Liver (tissue), 9 donors: ENCODE results near the gene ACTR8. TPM values are rescaled to one million over a fixed set of nuclear protein-coding genes. Genes with fewer than 3 reads are reported as not detected.

Experiments used
- DNase-seq: peaks from one replicate; pipeline ENCODE4 v3.0.0-alpha.2; 2017; ENCODE audit warnings: low spot score
- H3K27ac ChIP-seq, 2 donors: one replicate each; pipeline ENCODE4 v1.7.0; 2013; ENCODE audit warnings: inconsistent platforms in 2 of 2, low read length in 2 of 2, control low read depth in 1 of 2, low read depth in 1 of 2, mild to moderate bottlenecking in 1 of 2
- H3K27me3 ChIP-seq, 4 donors: one replicate each; pipeline versions ENCODE4 v1.6.1 to v1.7.0; 2013; ENCODE audit warnings: low read length in 3 of 4, inconsistent platforms in 1 of 4, mild to moderate bottlenecking in 1 of 4, moderate library complexity in 1 of 4; ENCODE audit not compliant: control insufficient read depth in 4 of 4, insufficient read depth in 4 of 4
- H3K36me3 ChIP-seq, 4 donors: one replicate each; pipeline versions ENCODE4 v1.6.1 to v1.7.0; 2013; ENCODE audit warnings: low read length in 3 of 4, mild to moderate bottlenecking in 3 of 4, low read depth in 1 of 4, moderate library complexity in 1 of 4; ENCODE audit not compliant: control insufficient read depth in 4 of 4, insufficient read depth in 3 of 4
- H3K4me1 ChIP-seq, 4 donors: one replicate each; pipeline versions ENCODE4 v1.6.1 to v1.7.0; 2013; ENCODE audit warnings: low read length in 3 of 4, mild to moderate bottlenecking in 3 of 4, moderate library complexity in 1 of 4; ENCODE audit not compliant: control insufficient read depth in 4 of 4, insufficient read depth in 4 of 4
- H3K4me3 ChIP-seq, 3 donors: one replicate each; pipeline versions ENCODE4 v1.6.1 to v1.7.0; 2013; ENCODE audit warnings: low read length in 3 of 3, control low read depth in 1 of 3, low read depth in 1 of 3, mild to moderate bottlenecking in 1 of 3
- H3K9ac ChIP-seq, 2 donors: one replicate each; pipeline ENCODE4 v1.7.0; 2013; ENCODE audit warnings: low read length in 2 of 2, mild to moderate bottlenecking in 2 of 2, moderate library complexity in 2 of 2, control low read depth in 1 of 2, low read depth in 1 of 2
- H3K9me3 ChIP-seq, 4 donors: one replicate each; pipeline versions ENCODE4 v1.6.1 to v1.7.0; 2013; ENCODE audit warnings: low read length in 3 of 4; ENCODE audit not compliant: control insufficient read depth in 4 of 4
- EGR1 ChIP-seq, 2 donors: IDR thresholded peaks; 2 replicates each; pipeline ENCODE4 v1.6.1; 2016 to 2018; ENCODE audit warnings: antibody characterized with exemption in 2 of 2, low read depth in 2 of 2
- FOXA1 ChIP-seq: IDR thresholded peaks from 2 replicates; pipeline ENCODE4 v1.6.1; 2016; ENCODE audit warnings: antibody characterized with exemption
- FOXA2 ChIP-seq: IDR thresholded peaks from 2 replicates; pipeline ENCODE4 v1.6.1; 2016; ENCODE audit warnings: antibody characterized with exemption
- GABPA ChIP-seq, 2 donors: IDR thresholded peaks in 1 of 2; conservative IDR thresholded peaks in 1 of 2; 2 replicates each; pipeline ENCODE4 v1.6.1; 2016; ENCODE audit warnings: antibody characterized with exemption in 2 of 2, mild to moderate bottlenecking in 1 of 2, moderate library complexity in 1 of 2
- HNF4A ChIP-seq, 2 donors: conservative IDR thresholded peaks; 2 replicates each; pipeline ENCODE4 v1.6.1; 2016; ENCODE audit warnings: antibody characterized with exemption in 2 of 2, mild to moderate bottlenecking in 2 of 2
- HNF4G ChIP-seq: IDR thresholded peaks from 2 replicates; pipeline ENCODE4 v1.6.1; 2016; ENCODE audit warnings: antibody characterized with exemption
- JUND ChIP-seq, 2 donors: IDR thresholded peaks; 2 replicates each; pipeline ENCODE4 v1.6.1; 2016; ENCODE audit warnings: antibody characterized with exemption in 2 of 2
- NR2F2 ChIP-seq: IDR thresholded peaks from 2 replicates; pipeline ENCODE4 v1.6.1; 2016; ENCODE audit warnings: antibody characterized with exemption
- RAD21 ChIP-seq, 2 donors: IDR thresholded peaks; 2 replicates each; pipeline ENCODE4 v1.6.1; 2016; ENCODE audit warnings: antibody characterized with exemption in 2 of 2, mild to moderate bottlenecking in 2 of 2
- RXRA ChIP-seq, 2 donors: IDR thresholded peaks; 2 replicates each; pipeline ENCODE4 v1.6.1; 2017 to 2018; ENCODE audit warnings: antibody characterized with exemption in 2 of 2, mild to moderate bottlenecking in 1 of 2
- SP1 ChIP-seq: IDR thresholded peaks from 2 replicates; pipeline ENCODE4 v1.6.1; 2018; ENCODE audit warnings: antibody characterized with exemption, mild to moderate bottlenecking
- TAF1 ChIP-seq: conservative IDR thresholded peaks from 2 replicates; pipeline ENCODE4 v1.6.1; 2016; ENCODE audit warnings: antibody characterized with exemption, mild to moderate bottlenecking
- YY1 ChIP-seq: IDR thresholded peaks from 2 replicates; pipeline ENCODE4 v1.6.1; 2016; ENCODE audit warnings: antibody characterized with exemption, mild to moderate bottlenecking
- WGBS: extraction: QIAGEN DNeasy Blood & Tissue Kit; methylation state at CpG from one replicate; pipeline ENCODE4 v1.1.7; 2013; 5-methylcytosine and 5-hydroxymethylcytosine counted together
- polyA plus RNA-seq, 2 donors: library from polyadenylated mRNA; stranded (reverse) in 1 of 2; unstranded in 1 of 2; fragments of 200-250 nt in 1 of 2; fragments of >200 nt in 1 of 2; fragmentation: Nextera tagmentation in 1 of 2; extraction: Ambion mirVana in 1 of 2; gene quantifications; one replicate each; pipeline versions ENCODE4 v1.2.1 to v1.2.3, GENCODE V29; 2013 to 2015
- total RNA-seq, 2 donors: library from RNA; depleted of rRNA; stranded (reverse); fragments of >200 nt; gene quantifications; one replicate each; pipeline ENCODE4 v1.2.3, GENCODE V29; 2014
- TF ChIP-seq, protein P1 (sequence below): IDR thresholded peaks from 2 replicates; pipeline ENCODE4 v1.6.1; 2016; ENCODE audit warnings: antibody characterized with exemption
- TF ChIP-seq, protein P2 (sequence below): IDR thresholded peaks from 2 replicates; pipeline ENCODE4 v1.6.1; 2016; ENCODE audit warnings: antibody characterized with exemption, mild to moderate bottlenecking
- TF ChIP-seq, protein P3 (sequence below): IDR thresholded peaks from 2 replicates; pipeline ENCODE4 v1.6.1; 2016; ENCODE audit warnings: antibody characterized with exemption
- TF ChIP-seq, protein P4 (sequence below): fragments of 150-350 bp; IDR thresholded peaks from 2 replicates; pipeline ENCODE4 v1.5.1; 2017; ENCODE audit warnings: improper control_type of control experiment, low read depth, low read length; ENCODE audit not compliant: missing input control
- TF ChIP-seq, protein P5 (sequence below): IDR thresholded peaks from 2 replicates; pipeline ENCODE4 v1.6.1; 2016; ENCODE audit warnings: antibody characterized with exemption
- donor health status: healthy.
- donor health status: healthy.
- donor health status: healthy.
- donor health status: healthy.
- donor health status: healthy.

ACTR8 gene
- total and polyA plus RNA-seq, 4 donors = 3.2 to 16.7 (median 7.7) TPM

DNA sequence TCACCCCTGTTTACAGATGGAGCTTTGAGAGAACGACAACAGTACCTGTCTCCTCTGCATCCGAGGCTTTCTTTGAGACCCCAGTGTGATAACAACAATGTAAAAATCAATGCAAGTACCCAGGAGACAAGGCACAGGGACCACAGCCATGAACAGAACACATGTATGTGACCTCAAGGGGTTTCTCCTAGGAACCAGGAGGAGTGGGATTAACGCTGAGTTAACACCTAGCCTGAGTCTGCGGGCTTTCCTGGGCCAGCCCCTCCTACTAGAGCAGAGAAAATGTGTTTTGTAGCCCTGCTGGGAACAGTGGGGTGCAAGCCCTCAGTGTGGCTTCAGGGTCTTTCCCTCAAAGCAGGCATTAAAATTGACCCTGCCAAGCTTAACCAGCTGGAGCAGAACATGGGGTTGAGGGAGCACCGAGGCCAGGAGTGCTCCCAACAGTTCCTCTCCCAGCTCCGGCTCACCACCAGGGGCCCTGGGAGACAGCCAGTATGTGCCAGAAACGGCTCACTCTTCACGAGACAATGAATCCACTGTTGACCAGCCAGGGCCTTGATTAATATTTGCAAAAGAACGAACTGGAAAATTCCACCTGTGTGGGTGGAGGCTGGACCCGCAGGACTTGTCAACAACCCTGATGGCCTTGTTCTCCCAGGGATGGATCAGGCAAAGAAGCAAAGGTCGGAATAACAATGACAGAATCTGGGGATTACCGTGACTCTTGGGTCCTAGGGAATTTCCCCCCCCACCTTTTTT, 39.3 kb downstream of the ACTR8 start (continued):
- TF ChIP-seq HNF4G = peak; percentile 64
- no peak for TF ChIP-seq NR2F2
- TF ChIP-seq, protein P1, sequence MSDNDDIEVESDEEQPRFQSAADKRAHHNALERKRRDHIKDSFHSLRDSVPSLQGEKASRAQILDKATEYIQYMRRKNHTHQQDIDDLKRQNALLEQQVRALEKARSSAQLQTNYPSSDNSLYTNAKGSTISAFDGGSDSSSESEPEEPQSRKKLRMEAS = peak; percentile 85
- TF ChIP-seq, protein P2, sequence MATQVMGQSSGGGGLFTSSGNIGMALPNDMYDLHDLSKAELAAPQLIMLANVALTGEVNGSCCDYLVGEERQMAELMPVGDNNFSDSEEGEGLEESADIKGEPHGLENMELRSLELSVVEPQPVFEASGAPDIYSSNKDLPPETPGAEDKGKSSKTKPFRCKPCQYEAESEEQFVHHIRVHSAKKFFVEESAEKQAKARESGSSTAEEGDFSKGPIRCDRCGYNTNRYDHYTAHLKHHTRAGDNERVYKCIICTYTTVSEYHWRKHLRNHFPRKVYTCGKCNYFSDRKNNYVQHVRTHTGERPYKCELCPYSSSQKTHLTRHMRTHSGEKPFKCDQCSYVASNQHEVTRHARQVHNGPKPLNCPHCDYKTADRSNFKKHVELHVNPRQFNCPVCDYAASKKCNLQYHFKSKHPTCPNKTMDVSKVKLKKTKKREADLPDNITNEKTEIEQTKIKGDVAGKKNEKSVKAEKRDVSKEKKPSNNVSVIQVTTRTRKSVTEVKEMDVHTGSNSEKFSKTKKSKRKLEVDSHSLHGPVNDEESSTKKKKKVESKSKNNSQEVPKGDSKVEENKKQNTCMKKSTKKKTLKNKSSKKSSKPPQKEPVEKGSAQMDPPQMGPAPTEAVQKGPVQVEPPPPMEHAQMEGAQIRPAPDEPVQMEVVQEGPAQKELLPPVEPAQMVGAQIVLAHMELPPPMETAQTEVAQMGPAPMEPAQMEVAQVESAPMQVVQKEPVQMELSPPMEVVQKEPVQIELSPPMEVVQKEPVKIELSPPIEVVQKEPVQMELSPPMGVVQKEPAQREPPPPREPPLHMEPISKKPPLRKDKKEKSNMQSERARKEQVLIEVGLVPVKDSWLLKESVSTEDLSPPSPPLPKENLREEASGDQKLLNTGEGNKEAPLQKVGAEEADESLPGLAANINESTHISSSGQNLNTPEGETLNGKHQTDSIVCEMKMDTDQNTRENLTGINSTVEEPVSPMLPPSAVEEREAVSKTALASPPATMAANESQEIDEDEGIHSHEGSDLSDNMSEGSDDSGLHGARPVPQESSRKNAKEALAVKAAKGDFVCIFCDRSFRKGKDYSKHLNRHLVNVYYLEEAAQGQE = peak; percentile 93
- peak; percentile 92 for TF ChIP-seq YY1

DNA sequence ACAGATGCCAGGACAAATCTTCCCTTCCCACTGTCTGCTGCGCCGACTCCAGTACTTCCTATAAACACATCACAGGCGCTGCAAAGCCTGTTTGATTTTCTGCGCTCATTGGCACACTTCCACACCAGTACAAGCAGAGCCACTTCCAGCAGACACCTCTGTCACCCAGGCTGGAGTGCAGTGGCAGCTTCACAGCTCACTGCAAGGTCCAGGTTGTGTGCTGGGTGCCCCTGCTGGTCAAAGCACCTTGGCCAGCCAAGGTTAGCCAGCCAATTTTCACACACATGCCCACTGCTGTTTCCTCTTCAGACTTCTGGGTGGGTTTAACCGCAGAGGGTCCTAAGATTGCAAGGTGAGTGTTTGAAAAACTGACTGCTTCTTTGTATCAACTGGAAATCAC, 40.7 kb downstream of the ACTR8 start:
- Histone ChIP-seq H3K27ac (peak overlapping the region; percentile 98 to 99), H3K36me3 (peaks cover 4 to 23% (median 7%) of the 10 kb centered on the region in 4 donors)
- WGBS = 39% methylated on average over 5 of the region's 5 CpGs

More for the DNA sequence above, 40.7 kb downstream of the ACTR8 start:
- Histone ChIP-seq H3K9me3 (no peaks in the 10 kb centered on the region), H3K4me1 (peaks cover 0 to 48% (median 15%) of the 10 kb centered on the region in 4 donors), H3K4me3 (no peak overlapping the region), H3K9ac (peak overlapping the region; percentile 31 to 69), H3K27me3 (no peaks in the 10 kb centered on the region)
- TF ChIP-seq HNF4G = no peak
- TF ChIP-seq NR2F2 = no peak
- no peak for TF ChIP-seq TAF1
- no peak for TF ChIP-seq FOXA2
- peak; percentile 46 to 60 for TF ChIP-seq RXRA (IDR thresholded peaks at IDR 0.05)
- TF ChIP-seq, protein P3, sequence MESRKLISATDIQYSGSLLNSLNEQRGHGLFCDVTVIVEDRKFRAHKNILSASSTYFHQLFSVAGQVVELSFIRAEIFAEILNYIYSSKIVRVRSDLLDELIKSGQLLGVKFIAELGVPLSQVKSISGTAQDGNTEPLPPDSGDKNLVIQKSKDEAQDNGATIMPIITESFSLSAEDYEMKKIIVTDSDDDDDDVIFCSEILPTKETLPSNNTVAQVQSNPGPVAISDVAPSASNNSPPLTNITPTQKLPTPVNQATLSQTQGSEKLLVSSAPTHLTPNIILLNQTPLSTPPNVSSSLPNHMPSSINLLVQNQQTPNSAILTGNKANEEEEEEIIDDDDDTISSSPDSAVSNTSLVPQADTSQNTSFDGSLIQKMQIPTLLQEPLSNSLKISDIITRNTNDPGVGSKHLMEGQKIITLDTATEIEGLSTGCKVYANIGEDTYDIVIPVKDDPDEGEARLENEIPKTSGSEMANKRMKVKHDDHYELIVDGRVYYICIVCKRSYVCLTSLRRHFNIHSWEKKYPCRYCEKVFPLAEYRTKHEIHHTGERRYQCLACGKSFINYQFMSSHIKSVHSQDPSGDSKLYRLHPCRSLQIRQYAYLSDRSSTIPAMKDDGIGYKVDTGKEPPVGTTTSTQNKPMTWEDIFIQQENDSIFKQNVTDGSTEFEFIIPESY = no peak
- no peak for TF ChIP-seq GABPA (IDR thresholded peaks at IDR 0.05 in 1 of 2, conservative IDR thresholded peaks at IDR 0.05 in 1 of 2)
- TF ChIP-seq, protein P1 = peak; percentile 32
- peak; percentile 59 to 67 for TF ChIP-seq RAD21 (IDR thresholded peaks at IDR 0.05)
- TF ChIP-seq, protein P4, sequence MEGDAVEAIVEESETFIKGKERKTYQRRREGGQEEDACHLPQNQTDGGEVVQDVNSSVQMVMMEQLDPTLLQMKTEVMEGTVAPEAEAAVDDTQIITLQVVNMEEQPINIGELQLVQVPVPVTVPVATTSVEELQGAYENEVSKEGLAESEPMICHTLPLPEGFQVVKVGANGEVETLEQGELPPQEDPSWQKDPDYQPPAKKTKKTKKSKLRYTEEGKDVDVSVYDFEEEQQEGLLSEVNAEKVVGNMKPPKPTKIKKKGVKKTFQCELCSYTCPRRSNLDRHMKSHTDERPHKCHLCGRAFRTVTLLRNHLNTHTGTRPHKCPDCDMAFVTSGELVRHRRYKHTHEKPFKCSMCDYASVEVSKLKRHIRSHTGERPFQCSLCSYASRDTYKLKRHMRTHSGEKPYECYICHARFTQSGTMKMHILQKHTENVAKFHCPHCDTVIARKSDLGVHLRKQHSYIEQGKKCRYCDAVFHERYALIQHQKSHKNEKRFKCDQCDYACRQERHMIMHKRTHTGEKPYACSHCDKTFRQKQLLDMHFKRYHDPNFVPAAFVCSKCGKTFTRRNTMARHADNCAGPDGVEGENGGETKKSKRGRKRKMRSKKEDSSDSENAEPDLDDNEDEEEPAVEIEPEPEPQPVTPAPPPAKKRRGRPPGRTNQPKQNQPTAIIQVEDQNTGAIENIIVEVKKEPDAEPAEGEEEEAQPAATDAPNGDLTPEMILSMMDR = peak; percentile 33
- TF ChIP-seq FOXA1 = no peak
- TF ChIP-seq, protein P5, sequence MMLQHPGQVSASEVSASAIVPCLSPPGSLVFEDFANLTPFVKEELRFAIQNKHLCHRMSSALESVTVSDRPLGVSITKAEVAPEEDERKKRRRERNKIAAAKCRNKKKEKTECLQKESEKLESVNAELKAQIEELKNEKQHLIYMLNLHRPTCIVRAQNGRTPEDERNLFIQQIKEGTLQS = no peak
- TF ChIP-seq SP1 = peak; percentile 48
- no peak for TF ChIP-seq JUND (IDR thresholded peaks at IDR 0.05)
- TF ChIP-seq, protein P2 = peak; percentile 82
- peak; percentile 65 to 75 for TF ChIP-seq HNF4A (conservative IDR thresholded peaks at IDR 0.05)
- TF ChIP-seq YY1 = peak; percentile 46
- peak in 1 of 2 donors; percentile 8 for TF ChIP-seq EGR1 (IDR thresholded peaks at IDR 0.05; ENCODE audit: low read depth in 2 of 2)
- peak; percentile 42 for DNase-seq
